Measurements from ENCODE around the gene KRTAP5-3. TPM values are rescaled to one million over a fixed set of nuclear protein-coding genes. Genes with fewer than 3 reads are reported as not detected.

The KRTAP5-3 gene
- total RNA-seq, 1 donor from 2014 or later: not detected

DNA sequence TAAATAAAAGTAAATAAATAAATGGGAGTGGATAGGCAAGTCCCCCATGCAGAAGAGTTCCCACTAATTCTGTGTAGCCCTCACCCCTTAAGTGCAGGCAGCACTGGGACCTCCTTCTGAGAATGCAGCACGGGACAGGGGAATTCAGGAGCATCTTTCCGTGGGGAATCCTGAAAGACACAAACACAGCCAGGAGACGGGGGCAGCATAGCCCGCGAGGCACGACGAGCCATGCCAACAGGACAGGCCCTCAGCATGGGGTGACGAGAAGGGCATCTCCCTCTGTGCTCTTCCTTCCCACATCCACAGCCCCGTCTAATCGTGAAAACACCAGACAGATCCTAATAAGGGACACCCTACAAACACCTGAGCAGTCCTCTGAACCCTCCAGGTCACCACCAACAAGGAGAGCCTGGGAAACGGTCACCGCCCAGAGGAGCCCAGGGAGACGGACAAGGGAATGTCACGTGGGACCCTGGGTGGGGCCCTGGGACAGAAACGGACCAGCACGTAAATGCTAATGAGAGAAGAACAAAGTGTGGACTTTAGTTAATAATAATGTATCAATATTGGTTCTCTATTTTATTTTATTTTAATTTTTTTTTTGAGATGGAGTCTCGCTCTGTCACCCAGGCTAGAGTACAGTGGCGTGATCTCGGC lies 28.2 kb upstream of the KRTAP5-3 start:
- Histone ChIP-seq H3K4me1 (peaks cover 25% of the 10 kb centered on the region), H3K36me3 (no peaks in the 10 kb centered on the region), H3K4me3 (no peak overlapping the region), H3K9me3 (replicated peaks) (no peaks in the 10 kb centered on the region), H3K27me3 (ENCODE audit: low read depth) (peaks cover 70% of the 10 kb centered on the region), H3K27ac (replicated peaks) (no peak overlapping the region)
- no peak for TF ChIP-seq CTCF (IDR thresholded peaks at IDR 0.05; ENCODE audit: borderline replicate concordance)
- DNase-seq: no peak
- intact Hi-C loops (cut with micrococcal nuclease): no loop called here

DNA sequence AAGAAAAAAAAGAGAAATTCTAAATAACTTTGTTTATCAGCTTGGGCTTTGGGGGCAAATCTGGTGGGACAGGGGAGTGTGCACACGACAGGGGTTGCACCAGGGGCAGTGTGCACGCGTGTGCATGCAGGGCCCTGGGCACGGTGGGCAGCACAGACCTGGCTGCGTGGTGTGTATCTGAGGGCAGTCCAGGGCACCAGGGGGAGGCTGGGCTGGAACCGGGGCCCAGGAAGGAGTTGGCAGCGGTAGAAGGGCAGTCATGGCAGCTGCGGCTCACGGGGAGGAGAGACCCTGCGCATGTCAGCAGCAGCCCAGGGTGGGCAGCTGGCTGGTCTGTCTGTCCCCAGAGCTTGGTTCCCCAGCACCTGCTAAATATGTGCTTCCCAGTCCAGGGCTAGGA lies 25.6 kb upstream of the KRTAP5-3 start:
- peaks cover 66% of the 10 kb centered on the region for H3K27me3 ChIP-seq (ENCODE audit: low read depth)
- no peak for DNase-seq
- TF ChIP-seq CTCF (IDR thresholded peaks at IDR 0.05; ENCODE audit: borderline replicate concordance): no peak
- intact Hi-C loops (cut with micrococcal nuclease): no loop called here
- H3K9me3 ChIP-seq (replicated peaks): no peaks in the 10 kb centered on the region
- H3K4me1 ChIP-seq: peaks cover 18% of the 10 kb centered on the region
- H3K4me3 ChIP-seq: no peak overlapping the region
- H3K36me3 ChIP-seq: no peaks in the 10 kb centered on the region
- no peak overlapping the region for H3K27ac ChIP-seq (replicated peaks)

DNA sequence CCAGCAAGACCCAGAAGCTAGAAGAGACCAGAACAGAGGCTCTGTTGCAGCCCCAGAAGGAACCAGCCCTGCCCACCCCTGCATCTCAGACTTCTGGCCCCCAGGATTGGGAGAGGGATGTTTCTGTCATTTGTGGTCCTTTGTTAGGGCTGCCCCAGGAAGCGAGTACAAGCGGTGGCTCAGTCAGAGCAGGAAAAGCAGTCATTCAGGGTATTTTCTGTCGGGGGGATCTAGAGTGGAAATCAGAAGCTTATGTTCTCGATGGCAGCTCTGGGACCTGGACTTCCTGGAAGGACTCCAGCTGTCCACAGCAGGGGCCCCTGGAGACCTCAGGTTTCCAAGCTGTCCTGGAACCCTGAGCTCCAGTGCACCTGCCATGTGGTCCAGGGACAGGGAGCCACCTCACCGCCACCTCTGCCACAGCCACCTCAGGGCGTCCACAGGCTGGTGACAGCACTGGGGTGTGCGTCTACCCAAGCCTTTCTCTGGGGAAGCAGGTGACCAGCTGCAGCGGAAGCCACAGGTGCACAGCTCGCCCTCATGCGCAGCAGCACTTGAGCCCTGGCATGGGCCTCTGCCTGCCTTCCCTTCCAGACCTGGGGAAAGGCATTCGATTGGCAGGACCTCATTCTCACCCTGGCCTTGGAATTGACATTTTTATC lies 23.9 kb upstream of the KRTAP5-3 start:
- Histone ChIP-seq H3K4me3 (no peak overlapping the region), H3K27me3 (ENCODE audit: low read depth) (peaks cover 72% of the 10 kb centered on the region), H3K4me1 (peaks cover 17% of the 10 kb centered on the region), H3K27ac (replicated peaks) (no peak overlapping the region), H3K36me3 (no peaks in the 10 kb centered on the region), H3K9me3 (replicated peaks) (no peaks in the 10 kb centered on the region)
- DNase-seq: no peak
- no peak for TF ChIP-seq CTCF (IDR thresholded peaks at IDR 0.05; ENCODE audit: borderline replicate concordance)
- intact Hi-C loops (cut with micrococcal nuclease): no loop called here

DNA sequence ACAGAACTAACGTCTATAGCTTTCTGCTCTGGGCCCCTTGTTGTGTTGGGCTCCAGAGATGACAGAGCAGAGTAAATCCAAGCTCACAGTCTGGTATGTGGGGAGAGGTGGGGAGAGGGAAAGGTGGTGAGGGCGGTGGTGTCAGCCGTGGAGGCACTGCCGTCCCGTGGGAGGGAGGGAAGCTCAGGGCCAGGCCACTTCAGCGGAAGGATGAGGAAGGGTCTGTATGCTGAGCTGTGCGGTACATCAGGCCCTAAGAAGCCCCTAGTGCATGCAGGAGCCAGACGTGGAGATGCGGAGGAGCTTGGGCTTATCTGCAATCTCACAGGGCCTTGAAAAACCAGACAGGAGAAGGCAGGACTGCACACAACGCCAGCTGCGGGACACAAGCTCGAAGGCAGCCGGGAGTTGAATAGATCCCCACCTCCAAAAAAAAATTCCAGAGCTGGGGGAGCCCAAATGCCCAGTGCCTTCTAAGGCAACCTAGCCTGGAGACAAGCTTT lies 22.9 kb upstream of the KRTAP5-3 start:
- intact Hi-C loops (cut with micrococcal nuclease): no loop called here
- Histone ChIP-seq H3K27me3 (ENCODE audit: low read depth) (peaks cover 70% of the 10 kb centered on the region), H3K4me3 (no peak overlapping the region), H3K4me1 (peaks cover 17% of the 10 kb centered on the region), H3K27ac (replicated peaks) (no peak overlapping the region), H3K9me3 (replicated peaks) (no peaks in the 10 kb centered on the region), H3K36me3 (no peaks in the 10 kb centered on the region)
- DNase-seq: no peak
- no peak for TF ChIP-seq CTCF (IDR thresholded peaks at IDR 0.05; ENCODE audit: borderline replicate concordance)

DNA sequence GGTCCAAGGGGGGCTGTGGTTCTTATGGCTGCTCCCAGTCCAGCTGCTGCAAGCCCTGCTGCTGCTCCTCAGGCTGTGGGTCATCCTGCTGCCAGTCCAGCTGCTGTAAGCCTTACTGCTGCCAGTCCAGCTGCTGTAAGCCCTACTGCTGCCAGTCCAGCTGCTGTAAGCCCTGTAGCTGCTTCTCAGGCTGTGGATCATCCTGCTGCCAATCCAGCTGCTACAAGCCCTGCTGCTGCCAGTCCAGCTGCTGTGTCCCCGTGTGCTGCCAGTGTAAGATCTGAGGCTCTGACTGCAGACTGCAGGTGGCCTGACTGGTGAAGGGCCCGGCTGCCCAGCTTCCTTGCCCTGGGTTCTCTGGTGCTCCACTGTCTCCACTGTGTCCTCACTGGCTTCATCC lies 22.0 kb upstream of the KRTAP5-3 start:
- no peak overlapping the region for H3K4me3 ChIP-seq
- no peaks in the 10 kb centered on the region for H3K36me3 ChIP-seq
- DNase-seq: no peak
- TF ChIP-seq CTCF (IDR thresholded peaks at IDR 0.05; ENCODE audit: borderline replicate concordance): no peak
- H3K27me3 ChIP-seq (ENCODE audit: low read depth): peaks cover 73% of the 10 kb centered on the region
- H3K9me3 ChIP-seq (replicated peaks): no peaks in the 10 kb centered on the region
- H3K4me1 ChIP-seq: peaks cover 17% of the 10 kb centered on the region
- intact Hi-C loops (cut with micrococcal nuclease): no loop called here
- no peak overlapping the region for H3K27ac ChIP-seq (replicated peaks)

Data from left ventricle myocardium inferior (tissue), 1 donor.